Activated naive CD8-positive, alpha-beta T cell (primary cell): ENCODE measurements around the gene IL1RAPL2.
"Not testable (repeated sequence)": the region's sequence is repeated elsewhere in the genome, so short reads cannot be mapped to it uniquely, and the experiment has no call there.

Source experiments
- H3K27ac Mint-ChIP-seq: one replicate; pipeline ENCODE4 v1.8.0; 2021; ENCODE audit warnings: mixed read lengths
- H3K27me3 Mint-ChIP-seq: one replicate; pipeline ENCODE4 v1.8.0; 2021; ENCODE audit warnings: mixed read lengths
- H3K36me3 Mint-ChIP-seq: one replicate; pipeline ENCODE4 v1.8.0; 2021; ENCODE audit warnings: mixed read lengths
- H3K4me1 Mint-ChIP-seq: one replicate; pipeline ENCODE4 v1.8.0; 2021; ENCODE audit warnings: low read depth, mixed read lengths
- H3K4me3 Mint-ChIP-seq: one replicate; pipeline ENCODE4 v1.8.0; 2021; ENCODE audit warnings: mild to moderate bottlenecking, mixed read lengths
- H3K9me3 Mint-ChIP-seq: one replicate; pipeline ENCODE4 v1.8.0; 2021; ENCODE audit warnings: low read depth, mixed read lengths

Gene IL1RAPL2

GRCh38 chrX:104565791-104566680 is at the start of gene IL1RAPL2:
Gene IL1RAPL2 (plus strand): TSS chrX:104566199.
- H3K27ac Mint-ChIP-seq, result no peak within 1 kb of the TSS
- no peaks in the 10 kb centered on the region for H3K27me3 Mint-ChIP-seq
- H3K4me1 Mint-ChIP-seq, result no peaks in the 10 kb centered on the region
- H3K9me3 Mint-ChIP-seq, result no peaks in the 10 kb centered on the region
- H3K36me3 Mint-ChIP-seq, result no peaks in the 10 kb centered on the region
- no peak within 1 kb of the TSS for H3K4me3 Mint-ChIP-seq

- Mint-ChIP-seq H3K4me1 (no peaks in the 10 kb centered on the region), H3K36me3 (peaks cover 3% of the 10 kb centered on the region), H3K27me3 (peaks cover 4% of the 10 kb centered on the region), H3K4me3 (no peak overlapping the region), H3K9me3 (peaks cover 5% of the 10 kb centered on the region), H3K27ac (no peak overlapping the region)
Observed at GRCh38 chrX:104522386-104522785, 43.6 kb upstream of the IL1RAPL2 start.

- no peak overlapping the region for H3K27ac Mint-ChIP-seq
- no peaks in the 10 kb centered on the region for H3K4me1 Mint-ChIP-seq
- no peak overlapping the region for H3K4me3 Mint-ChIP-seq
- peaks cover 3% of the 10 kb centered on the region for H3K36me3 Mint-ChIP-seq
- peaks cover 5% of the 10 kb centered on the region for H3K9me3 Mint-ChIP-seq
- peaks cover 4% of the 10 kb centered on the region for H3K27me3 Mint-ChIP-seq
Observed at GRCh38 chrX:104523858-104524257, 42.1 kb upstream of the IL1RAPL2 start.

GRCh38 chrX:104539081-104539480 is 26.9 kb upstream of the IL1RAPL2 start:
- H3K36me3 Mint-ChIP-seq, result no peaks in the 10 kb centered on the region
- H3K4me1 Mint-ChIP-seq, result no peaks in the 10 kb centered on the region
- H3K27ac Mint-ChIP-seq, result no peak overlapping the region
- no peak overlapping the region for H3K4me3 Mint-ChIP-seq
- H3K9me3 Mint-ChIP-seq, result no peaks in the 10 kb centered on the region
- H3K27me3 Mint-ChIP-seq, result no peaks in the 10 kb centered on the region

DNA sequence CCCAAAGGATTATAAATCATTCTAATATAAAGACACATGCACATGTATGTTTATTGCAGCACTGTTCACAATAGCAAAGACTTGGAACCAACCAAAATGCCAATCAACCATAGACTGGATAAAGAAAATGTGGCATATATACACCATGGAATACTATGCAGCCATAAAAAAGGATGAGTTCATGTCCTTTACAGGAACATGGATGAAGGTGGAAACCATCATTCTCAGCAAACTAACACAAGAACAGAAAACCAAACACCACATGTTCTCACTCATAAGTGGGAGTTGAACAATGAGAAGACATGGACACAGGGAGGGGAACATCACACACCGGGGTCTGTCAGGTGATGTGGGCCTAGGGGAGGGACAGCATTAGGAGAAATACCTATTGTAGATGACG is 23.6 kb upstream of the IL1RAPL2 start:
- H3K4me1 Mint-ChIP-seq, H3K4me3 Mint-ChIP-seq, H3K9me3 Mint-ChIP-seq, H3K27ac Mint-ChIP-seq, H3K36me3 Mint-ChIP-seq, H3K27me3 Mint-ChIP-seq: not testable (repeated sequence)

DNA sequence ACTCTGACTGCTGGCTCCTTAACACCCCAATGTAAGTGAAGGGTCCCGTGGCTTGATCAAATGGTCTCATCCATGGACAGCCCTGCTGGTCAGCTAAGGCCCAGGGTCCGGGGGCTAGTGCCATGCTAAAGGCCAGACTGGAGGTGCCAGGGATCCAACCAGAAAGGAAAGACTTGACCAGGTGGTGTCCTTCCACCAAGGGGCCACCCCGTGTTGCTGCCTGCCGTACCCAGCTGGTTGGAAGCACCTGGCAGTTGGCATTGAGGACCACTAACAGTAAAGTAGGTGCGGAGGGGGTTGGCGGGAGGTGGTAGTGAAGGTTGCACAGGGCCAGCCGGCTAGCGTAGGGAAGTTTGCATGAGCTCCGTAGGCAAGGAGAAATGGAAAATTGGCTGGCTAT is 1.7 kb upstream of the IL1RAPL2 start:
- Mint-ChIP-seq H3K4me1 (no peaks in the 10 kb centered on the region), H3K36me3 (no peaks in the 10 kb centered on the region), H3K9me3 (no peaks in the 10 kb centered on the region), H3K4me3 (no peak overlapping the region), H3K27ac (no peak overlapping the region), H3K27me3 (no peaks in the 10 kb centered on the region)

DNA sequence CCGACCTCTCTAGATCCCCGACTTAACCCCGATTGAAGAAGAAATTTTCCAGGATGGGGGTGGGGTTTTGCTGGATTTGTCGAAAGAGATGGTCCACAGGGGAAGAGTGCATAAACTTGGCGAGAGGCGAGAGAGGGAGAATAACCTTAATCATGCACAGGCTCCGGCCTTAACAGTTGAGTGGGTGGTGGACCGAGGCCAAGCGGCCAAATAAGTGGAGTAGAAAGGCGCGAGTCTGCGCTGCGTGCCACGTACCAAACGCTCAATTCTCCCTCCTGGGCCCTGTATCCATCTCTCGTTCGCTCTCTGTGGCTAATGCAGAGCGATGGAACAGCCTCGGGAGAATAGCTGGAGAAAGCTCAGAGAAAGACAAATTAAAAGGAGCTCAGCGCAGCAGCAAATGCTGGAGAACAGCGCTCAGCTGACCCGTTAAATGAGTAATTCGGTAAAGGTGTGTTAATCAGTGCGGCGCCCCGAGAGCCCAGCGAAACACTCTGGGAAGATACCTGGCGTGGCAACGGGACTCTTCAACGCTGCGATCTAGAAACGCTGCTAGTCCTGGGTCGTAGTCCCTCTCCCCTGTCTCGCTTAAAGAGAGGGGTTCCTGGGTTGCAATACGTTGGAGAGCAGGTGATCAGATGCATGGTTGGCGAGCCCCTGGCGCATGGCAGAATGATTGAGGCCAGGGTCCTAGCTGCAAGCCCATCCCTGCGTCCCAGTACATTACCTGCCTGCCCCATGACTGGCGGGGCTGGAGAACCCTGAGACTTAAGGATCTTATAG is 887 bp upstream of the IL1RAPL2 start:
- Mint-ChIP-seq H3K36me3 (no peaks in the 10 kb centered on the region), H3K4me1 (no peaks in the 10 kb centered on the region), H3K4me3 (no peak overlapping the region), H3K27ac (no peak overlapping the region), H3K27me3 (no peaks in the 10 kb centered on the region), H3K9me3 (no peaks in the 10 kb centered on the region)

GRCh38 chrX:104566681-104567501 is 892 bp downstream of the IL1RAPL2 start:
- no peaks in the 10 kb centered on the region for H3K9me3 Mint-ChIP-seq
- no peaks in the 10 kb centered on the region for H3K4me1 Mint-ChIP-seq
- no peaks in the 10 kb centered on the region for H3K36me3 Mint-ChIP-seq
- H3K27ac Mint-ChIP-seq, result no peak overlapping the region
- H3K4me3 Mint-ChIP-seq, result no peak overlapping the region
- H3K27me3 Mint-ChIP-seq, result no peaks in the 10 kb centered on the region

DNA sequence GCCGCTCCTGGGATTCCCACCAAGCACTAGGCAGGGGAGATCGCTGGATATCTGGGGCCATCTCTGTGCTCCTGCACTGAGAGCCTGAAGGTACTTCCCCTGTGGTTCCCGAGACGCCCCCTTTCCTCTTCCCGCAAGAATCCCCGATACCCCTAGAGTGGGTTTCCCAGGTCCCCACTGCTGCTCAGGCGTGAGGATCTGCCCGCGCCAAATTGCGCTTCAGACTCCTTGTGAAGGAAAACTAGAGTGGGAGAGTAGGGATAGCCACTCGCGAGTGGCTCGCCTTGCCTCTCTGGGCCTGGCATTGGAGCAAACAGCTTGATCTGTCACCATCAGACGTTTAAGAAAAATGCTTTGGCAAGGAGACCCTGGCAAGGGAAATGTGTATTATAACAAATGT is 1.5 kb downstream of the IL1RAPL2 start:
- H3K4me3 Mint-ChIP-seq, result no peak overlapping the region
- H3K36me3 Mint-ChIP-seq, result no peaks in the 10 kb centered on the region
- no peaks in the 10 kb centered on the region for H3K27me3 Mint-ChIP-seq
- no peak overlapping the region for H3K27ac Mint-ChIP-seq
- no peaks in the 10 kb centered on the region for H3K4me1 Mint-ChIP-seq
- H3K9me3 Mint-ChIP-seq, result no peaks in the 10 kb centered on the region

- no peak overlapping the region for H3K27ac Mint-ChIP-seq
- no peaks in the 10 kb centered on the region for H3K27me3 Mint-ChIP-seq
- no peaks in the 10 kb centered on the region for H3K4me1 Mint-ChIP-seq
- no peaks in the 10 kb centered on the region for H3K36me3 Mint-ChIP-seq
- no peak overlapping the region for H3K4me3 Mint-ChIP-seq
- no peaks in the 10 kb centered on the region for H3K9me3 Mint-ChIP-seq
Observed at GRCh38 chrX:104568304-104568915, 2.4 kb downstream of the IL1RAPL2 start.

- Mint-ChIP-seq H3K27me3 (no peaks in the 10 kb centered on the region), H3K4me1 (no peaks in the 10 kb centered on the region), H3K9me3 (no peaks in the 10 kb centered on the region), H3K36me3 (no peaks in the 10 kb centered on the region), H3K4me3 (no peak overlapping the region), H3K27ac (no peak overlapping the region)
Observed at GRCh38 chrX:104618106-104618895, 52.3 kb downstream of the IL1RAPL2 start.

GRCh38 chrX:104621781-104622180 is 55.8 kb downstream of the IL1RAPL2 start:
- no peaks in the 10 kb centered on the region for H3K4me1 Mint-ChIP-seq
- H3K9me3 Mint-ChIP-seq, result no peaks in the 10 kb centered on the region
- H3K27me3 Mint-ChIP-seq, result no peaks in the 10 kb centered on the region
- H3K36me3 Mint-ChIP-seq, result no peaks in the 10 kb centered on the region
- H3K27ac Mint-ChIP-seq, result no peak overlapping the region
- no peak overlapping the region for H3K4me3 Mint-ChIP-seq

DNA sequence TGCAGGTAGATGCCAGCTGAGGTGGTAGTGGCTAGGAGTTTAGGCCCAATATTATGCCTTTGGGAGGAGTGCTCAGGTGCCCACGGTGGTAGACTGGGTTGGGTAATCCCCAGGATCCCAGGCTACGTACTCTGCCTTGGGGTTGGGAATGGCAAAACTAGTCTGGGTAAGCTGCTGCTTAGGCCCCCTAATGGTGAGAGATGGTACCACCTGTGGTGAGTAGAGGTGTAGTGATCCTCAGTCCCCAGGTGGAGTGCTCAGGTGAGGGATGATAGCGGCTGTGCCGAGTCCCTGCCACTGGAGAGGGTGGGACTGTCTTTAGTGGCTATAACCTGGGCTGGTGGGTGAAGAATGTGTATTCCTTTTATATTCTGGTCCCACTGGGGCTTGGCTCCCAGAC is 75.2 kb downstream of the IL1RAPL2 start:
- no peak overlapping the region for H3K4me3 Mint-ChIP-seq
- H3K4me1 Mint-ChIP-seq, result no peaks in the 10 kb centered on the region
- H3K36me3 Mint-ChIP-seq, result no peaks in the 10 kb centered on the region
- no peaks in the 10 kb centered on the region for H3K9me3 Mint-ChIP-seq
- H3K27ac Mint-ChIP-seq, result no peak overlapping the region
- H3K27me3 Mint-ChIP-seq, result peaks cover 2% of the 10 kb centered on the region

- no peaks in the 10 kb centered on the region for H3K4me1 Mint-ChIP-seq
- H3K4me3 Mint-ChIP-seq, result no peak overlapping the region
- no peaks in the 10 kb centered on the region for H3K9me3 Mint-ChIP-seq
- peaks cover 2% of the 10 kb centered on the region for H3K27me3 Mint-ChIP-seq
- H3K36me3 Mint-ChIP-seq, result no peaks in the 10 kb centered on the region
- H3K27ac Mint-ChIP-seq, result no peak overlapping the region
Observed at GRCh38 chrX:104647084-104647483, 81.1 kb downstream of the IL1RAPL2 start.
